PFSK-1 (cell line): ENCODE results near the gene ACVR1.

Experiments
- POLR2AphosphoS5 ChIP-seq: IDR thresholded peaks from 2 replicates; pipeline ENCODE4 v1.6.1; 2012; ENCODE audit warnings: low read depth, mild to moderate bottlenecking, control low read depth, low read length, moderate library complexity
- REST ChIP-seq, 2 experiments: IDR thresholded peaks; 2 replicates each; pipeline versions ENCODE4 v1.6.1 to v1.8.0; 2011 to 2012; ENCODE audit warnings: low read depth in 2 of 2, low read length in 2 of 2, control low read depth in 1 of 2, inconsistent platforms in 1 of 2, mild to moderate bottlenecking in 1 of 2, moderate library complexity in 1 of 2; ENCODE audit not compliant: insufficient read depth in 1 of 2
- SIN3A ChIP-seq: IDR thresholded peaks from 2 replicates; pipeline ENCODE4 v1.6.1; 2012; ENCODE audit warnings: mild to moderate bottlenecking, low read length, moderate library complexity, borderline replicate concordance; ENCODE audit not compliant: insufficient read depth
- TAF1 ChIP-seq: IDR thresholded peaks from 2 replicates; pipeline ENCODE4 v1.6.1; 2012; ENCODE audit warnings: low read length, control low read depth, borderline replicate concordance; ENCODE audit not compliant: insufficient read depth

GRCh38 chr2:157893611-157894010 lies 17.5 kb upstream of the ACVR1 start:
- TF ChIP-seq POLR2AphosphoS5 (no peak), SIN3A (no peak), REST (IDR thresholded peaks at IDR 0.05; ENCODE audit: insufficient read depth in 1 of 2, low read depth in 2 of 2, low read length in 2 of 2) (no peak), TAF1 (no peak)
